ENCODE measurements around the gene ARPP21.

ARPP21 gene

DNA sequence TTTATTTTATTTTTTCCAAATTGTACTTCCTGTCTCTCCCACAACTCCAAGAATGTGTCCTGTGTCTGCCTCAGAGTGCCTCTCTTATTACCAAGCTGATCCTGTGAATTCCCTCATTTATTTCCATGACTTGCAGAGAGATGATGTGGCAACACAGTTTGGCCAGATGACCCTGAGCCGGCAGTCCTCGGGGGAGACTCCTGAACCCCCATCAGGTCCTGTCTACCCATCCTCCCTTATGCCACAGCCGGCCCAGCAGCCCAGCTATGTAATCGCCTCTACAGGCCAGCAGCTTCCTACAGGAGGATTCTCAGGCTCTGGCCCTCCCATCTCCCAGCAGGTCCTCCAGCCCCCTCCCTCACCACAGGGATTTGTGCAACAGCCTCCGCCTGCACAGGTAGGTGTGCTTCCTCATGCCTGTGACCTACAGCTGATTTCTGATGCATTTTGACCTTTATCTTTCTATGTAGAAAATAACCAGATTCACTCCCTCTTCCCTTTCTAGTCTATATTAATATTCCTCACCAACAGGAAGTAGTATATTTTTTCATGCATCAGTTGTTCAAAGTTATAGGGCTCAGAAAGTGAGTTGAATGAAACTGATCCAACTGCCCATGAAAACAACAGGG lies 100.0 kb downstream of the ARPP21 start:
- no peak for DNase-seq

DNA sequence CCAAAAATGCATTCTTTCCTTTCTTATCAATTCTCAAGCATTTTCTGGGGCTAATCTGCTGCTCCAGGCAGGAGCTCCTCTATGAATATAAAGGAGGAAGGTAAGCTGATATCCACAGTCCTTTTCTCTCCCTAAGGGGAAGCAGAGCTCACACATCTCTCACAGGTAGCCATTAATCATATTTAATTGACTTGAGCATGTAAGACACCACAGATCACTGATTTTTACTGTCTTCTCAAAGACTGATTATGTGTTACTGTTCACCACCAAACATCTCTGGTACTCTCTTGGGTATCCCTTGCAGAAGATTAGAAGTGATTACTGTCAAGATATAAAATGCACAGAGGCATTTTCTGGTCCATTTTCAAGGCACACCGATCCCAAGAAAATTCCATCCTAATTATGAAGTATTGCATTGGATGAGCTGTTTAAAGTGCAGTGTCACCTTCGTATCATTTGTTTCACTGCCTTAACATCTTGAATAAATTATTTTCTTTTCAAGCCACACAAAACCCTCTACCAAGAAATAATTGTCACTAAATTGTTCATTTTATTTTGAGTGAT lies 100.7 kb downstream of the ARPP21 start:
- no peak for DNase-seq

DNA sequence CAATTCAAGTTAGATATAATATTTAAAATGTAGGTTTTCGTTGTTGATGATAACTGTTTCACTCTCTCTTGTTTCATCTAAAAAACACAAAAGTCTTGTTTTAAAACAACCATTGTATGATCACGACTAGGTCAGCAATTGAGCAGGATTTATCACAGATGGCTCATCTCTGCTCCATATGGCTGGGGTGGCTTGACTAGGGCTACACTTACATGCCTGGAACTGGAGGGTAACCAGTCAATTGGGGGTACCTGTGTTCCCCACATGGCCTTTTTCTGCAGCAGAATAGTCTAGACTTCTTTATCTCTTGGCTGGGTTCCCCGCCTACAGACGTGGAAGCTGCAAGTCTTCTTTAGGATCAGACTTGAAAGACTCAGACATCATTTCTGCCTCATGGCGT lies 103.9 kb downstream of the ARPP21 start:
- DNase-seq = no peak

DNA sequence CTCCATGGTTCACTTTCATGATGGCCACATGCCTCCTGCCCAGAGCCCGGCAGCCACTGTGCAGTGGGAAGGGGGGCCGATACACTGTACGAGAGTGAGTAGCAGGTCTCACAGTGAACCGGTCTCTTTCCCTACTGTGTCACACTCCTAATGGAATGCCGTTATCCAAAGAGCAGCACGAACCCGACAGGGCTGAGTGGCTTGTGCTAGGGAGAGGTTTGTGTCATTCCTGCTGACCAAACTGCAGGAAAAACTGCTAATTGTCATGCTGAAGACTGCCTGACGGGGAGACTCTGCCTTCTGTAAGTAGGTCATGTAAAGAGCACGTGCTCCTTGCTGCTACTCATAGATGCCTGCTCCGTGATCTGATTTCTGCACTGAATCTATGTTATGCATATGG lies 105.1 kb downstream of the ARPP21 start:
- no peak for DNase-seq

DNA sequence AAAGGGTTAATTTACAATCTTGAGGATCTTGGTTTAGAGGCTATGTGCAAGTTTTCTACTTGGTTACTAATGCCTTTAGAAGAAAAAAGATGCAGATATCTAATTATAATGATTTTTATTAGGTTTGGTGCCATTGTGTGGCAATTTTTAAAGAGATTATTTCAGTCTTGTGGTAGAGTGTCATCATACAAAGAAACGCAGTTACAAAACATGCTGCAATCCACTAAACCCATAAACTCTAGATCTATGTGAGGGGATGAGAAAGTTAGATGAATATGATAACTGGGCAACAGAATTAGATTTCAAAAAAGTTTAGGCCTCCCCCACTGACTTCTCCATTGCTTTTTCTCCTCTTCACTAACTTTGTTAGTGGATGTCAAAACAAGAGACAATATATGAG lies 106.0 kb downstream of the ARPP21 start:
- no peak for DNase-seq

DNA sequence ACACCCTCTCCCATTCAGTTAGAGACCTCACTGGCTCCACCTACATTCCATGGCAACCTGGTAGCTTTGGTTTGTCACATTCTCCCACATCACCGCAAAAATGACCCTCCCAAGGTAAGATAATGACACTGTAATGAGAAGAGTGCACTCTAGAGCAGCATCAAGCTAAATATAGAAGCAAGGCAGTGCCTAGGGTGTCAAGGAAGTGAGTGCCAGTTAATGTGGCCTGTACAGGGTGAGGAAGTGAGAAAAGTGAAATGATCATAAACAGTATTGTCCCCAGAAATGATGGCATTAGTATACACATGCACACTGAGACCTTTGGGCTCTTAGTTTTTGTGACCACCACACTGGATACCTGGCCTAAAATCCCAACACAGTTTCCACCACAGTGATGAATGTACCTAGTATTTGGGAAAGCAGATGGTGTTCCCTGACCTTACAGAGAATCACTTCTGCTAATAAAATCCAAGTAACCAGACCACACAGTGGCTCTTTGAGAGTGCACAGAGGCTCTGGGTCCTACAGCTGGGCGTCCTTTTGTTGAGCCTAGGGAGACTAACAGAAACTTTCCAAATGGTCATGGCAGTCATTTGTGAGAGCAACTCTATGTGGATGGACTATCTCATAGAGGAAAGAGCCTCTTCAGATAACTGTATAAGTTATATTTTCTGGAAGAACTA lies 106.6 kb downstream of the ARPP21 start:
- DNase-seq = no peak

DNA sequence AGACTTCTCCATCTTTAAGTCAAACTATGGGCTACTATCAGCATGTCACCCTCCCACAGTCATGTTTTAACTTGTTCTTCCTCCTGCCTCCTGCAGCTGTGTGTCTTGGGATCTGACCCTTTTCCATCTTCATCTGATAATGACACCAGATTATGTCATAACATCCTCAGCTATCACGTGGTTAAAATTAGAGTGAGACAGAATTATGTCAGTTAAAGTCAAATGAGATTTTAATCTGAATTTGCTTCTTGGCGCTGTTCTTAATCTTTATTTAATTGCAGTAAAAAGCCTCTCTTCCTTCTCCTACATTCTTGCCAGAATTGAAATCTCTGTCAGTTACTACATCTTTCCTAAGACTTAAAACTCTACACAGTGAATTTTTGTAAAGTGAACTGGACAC lies 107.2 kb downstream of the ARPP21 start:
- no peak for DNase-seq

DNA sequence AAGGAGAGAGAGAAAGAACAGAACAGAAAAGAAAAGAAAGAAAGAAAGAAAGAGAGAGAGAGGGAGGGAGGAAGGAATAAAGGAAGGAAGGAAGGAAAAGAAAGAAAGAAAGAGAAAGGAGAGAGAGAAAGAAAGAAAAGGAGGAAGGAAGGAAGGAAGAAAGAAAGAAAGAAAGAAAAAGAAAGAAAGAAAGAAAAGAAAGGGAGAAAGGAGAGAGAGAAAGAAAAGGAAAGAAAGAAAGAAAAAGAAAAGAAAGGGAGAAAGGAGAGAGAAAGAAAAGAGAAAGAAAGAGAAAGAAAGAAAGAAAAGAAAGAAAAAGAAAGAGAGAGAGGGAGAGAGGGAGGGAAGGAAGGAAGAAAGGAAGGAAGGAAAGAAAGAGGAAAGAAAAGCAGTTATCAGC lies 108.8 kb downstream of the ARPP21 start:
- DNase-seq = no peak

DNA sequence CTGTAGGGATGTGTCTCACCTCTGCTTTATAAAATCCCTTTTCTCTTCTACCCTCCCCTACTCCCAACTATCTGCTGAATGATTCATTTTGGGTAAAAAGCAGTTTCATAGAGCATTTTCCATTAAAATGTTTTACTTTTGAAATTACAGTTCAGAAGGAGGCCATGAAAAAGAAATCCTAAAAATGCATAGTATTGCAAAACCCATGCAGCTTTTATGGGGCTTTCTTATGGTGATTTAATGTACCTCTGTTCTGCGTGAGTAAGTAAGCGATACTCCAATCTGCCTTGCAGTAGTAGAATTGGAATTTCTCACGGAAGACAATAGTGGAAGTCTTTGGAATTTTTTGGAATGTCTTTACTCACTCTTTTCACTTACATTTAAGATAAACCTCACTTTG lies 111.9 kb downstream of the ARPP21 start:
- DNase-seq = no peak

DNA sequence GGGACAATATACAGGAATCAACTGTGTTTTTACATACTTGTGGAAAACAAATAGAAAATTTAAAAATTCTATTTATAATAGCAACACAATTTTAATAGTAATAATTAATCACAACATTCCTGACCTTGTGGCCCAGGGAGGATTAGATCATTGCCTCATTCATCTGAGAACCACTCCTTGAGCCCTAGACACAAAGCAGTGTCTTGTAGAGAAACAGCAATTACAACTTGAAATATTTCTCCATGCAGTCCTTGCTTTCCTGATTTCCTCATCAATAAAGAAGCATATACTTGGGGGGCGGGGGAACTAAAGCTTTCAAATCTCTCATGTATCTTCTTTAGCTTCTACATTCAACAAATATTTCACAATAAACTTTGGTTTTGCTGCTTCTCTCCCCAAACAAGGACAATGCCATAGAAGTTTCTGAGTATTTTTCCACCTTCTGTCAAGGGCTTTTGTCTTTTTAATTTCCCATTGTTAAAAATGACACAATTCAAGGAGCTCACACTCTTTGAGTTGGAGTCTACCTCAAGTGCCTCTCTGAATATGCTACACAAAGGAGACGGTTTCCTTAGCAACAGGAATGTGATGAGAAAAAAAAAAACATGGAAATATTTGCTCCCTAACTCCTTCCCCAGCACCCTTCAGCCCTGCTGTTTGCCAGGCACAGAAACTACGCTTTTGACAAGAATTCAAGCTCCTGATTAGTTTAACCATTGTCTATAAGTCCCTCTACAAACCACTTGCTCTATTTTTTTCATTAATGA lies 118.8 kb downstream of the ARPP21 start:
- no peak for DNase-seq

DNA sequence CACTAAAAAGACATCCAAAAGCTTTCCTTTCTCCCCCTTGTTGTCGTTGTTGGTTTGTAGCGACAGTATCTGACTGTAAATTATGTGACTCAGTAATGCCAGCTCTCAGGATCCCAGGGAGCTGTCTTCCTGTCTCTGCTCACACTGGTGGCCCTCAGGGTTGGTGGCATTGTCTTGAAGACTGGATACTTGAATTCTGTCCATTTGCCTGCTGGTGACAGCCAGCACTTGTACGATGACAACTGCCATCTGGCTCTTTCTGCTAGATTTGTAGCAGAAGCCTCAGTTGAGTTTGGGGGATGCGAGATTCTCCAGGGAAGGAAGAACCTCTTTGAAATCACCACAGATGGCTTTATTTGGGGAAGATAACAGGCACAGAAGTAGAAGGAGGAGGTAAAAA lies 120.8 kb downstream of the ARPP21 start:
- no peak for DNase-seq

DNA sequence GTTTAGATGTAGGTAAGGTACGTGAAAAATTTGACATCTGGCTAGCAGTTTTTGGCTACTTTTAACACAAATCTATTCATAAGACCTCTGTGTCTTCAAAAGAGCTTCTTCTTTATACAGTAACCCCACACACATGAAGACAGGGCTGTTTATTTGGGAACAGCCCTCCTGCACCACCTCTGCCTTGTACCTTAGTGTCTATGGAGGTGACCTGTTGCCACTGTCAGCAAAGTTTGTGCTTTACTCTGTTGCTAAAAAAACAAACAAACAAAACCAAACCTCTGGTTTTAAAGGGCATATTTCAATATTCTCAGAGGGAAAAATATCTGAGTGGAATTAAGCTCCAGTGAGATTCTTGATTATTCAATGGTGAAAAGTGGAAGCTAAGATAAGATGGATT lies 122.0 kb downstream of the ARPP21 start:
- DNase-seq = no peak

DNA sequence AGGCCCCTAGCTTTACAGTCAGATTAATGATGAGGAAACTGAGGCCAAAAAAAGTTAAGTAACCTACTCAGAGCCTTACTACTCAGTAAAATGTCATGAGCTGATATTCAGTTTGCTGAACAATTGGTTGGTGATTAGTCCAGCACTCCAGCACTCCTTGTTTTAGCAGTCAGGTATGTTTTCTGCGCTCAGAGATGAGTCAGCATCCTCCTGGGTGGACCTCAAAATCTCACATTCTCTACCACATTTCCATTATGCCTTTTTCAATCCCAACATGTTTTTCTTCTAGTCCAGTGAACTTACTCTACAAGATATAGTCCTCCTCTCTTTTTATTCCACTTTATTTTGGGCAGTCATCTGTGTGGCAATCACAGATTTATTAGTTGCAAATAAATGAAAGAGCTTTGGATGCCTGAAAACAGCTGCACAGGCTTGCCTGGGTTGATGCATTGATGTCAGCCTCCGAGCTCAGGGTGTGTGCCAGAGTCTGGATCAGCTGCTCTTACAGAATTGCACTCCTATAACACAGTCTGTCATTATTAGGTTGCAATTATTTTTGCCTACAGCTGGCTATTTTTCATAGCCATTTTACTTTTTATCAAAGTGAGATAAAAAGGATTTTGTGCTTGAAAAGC lies 133.2 kb downstream of the ARPP21 start:
- DNase-seq = peak; percentile 63

DNA sequence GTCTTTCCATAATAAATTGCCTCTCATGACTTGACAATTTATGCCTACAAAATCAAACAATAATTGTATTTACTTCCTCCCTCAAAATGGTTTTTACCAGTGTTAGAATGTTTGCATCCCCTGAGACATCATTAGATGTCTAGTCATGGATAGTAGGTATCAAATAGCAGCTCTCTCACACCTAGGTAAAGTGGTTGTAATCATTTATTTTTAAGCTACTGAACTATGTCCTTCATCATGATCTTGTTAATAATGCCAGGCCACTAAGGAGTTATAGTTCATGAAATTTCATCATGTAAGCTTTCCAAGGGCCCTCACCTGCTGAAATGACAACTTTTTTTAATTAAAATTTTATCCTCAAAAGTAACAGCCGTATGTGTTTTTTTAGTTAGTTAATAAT lies 134.1 kb downstream of the ARPP21 start:
- DNase-seq = no peak

DNA sequence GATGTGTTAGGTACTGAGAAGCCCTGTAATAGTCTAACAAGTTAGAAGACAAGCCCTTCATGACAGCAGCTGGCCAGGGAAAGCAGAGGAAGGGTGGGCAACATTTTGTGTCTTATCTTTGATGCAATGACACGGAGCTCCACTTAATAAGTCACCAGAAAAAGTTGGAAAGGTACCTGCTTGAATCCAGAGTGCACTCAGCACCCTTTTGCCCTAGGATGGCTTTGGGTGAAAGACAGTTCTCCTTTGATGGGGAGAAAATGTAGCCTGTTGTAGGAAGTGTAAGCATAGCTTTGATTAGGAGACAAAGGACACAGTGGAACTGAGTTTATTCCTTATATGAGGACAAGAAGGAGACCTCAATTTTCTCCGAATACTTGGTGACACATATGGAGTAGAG lies 137.0 kb downstream of the ARPP21 start:
- no peak for DNase-seq

DNA sequence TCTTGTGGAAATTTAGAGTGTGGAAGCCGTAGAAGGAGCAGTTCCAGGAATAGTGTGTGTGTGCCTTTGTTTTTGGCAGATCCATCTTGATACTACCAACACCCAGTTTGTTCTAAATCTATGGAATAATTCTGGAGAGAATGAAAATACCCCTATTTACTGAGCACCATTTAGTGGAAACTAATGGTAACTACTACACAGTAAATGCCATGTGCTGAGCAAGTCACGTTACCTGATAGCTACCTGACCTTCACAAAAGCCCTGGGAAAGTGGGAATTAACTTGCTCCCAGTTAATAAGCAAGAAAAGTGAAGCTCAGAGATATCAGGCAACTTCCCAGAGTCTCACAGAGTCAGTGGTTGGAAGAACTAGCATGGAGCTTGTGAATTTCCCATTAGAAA lies 137.7 kb downstream of the ARPP21 start:
- DNase-seq = no peak

DNA sequence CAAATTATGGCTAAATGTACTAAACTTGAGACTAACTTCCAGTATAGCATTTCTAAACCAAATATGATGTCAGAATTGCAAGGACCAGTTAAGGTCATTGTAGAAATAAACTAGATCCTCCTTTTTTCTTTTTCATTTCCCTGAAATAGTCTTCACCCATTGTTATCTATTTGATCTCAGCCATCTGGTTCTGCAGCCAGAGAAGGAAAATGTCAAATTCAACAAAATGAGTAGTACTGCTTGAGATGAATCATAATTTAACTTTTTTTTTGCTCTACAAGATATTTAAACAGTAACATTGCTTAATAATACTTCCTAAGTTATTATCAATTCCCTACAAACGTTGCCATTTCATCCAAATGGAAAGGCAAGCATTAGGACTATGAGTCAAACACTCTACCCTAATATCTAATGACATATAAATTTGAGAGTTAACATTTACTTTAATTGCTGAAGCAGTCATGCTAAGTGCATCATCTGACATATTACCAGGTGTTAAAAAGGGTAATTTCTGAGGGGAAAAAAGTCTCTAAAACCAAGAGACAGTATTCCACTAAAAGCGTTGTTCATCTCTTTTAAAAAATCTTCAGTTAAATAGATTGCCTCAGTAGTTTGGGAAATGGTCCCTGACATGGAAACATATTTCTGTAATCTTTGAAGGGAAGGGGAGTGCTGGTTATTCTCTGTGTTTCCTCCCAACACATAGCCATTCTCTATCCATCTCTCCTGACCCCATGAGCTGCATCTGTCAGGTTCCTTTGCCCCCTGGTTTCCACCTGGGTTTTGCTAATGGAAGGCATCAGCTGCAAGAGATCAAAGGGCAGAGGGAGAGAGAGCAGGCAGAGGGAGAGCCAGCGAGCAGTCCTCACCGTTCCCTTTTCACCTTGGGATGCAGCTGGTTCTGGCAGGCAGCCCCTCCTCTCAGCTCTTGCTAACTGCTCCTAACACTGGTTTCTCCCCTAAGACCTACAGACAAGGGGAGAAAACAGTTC lies 138.5 kb downstream of the ARPP21 start:
- no peak for DNase-seq

DNA sequence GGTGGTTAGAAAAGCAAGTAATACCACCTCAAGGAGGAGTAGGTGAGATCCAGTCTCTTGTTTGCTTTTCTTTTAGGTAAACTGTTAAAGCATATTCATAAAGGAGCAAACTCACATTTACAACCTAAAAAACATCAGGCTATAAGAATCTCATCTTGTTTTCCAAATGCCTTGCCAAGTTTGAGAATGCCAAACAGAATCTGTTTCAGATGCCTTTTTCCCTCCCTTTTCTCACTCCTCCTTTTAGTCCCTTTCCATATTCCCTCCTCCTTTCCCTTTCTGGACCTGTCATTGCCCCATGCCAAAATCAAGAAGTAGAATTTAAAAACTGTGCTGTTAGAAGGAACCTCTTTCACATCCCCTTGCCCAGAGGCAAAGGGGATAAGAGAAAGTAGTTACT lies 140.3 kb downstream of the ARPP21 start:
- no peak for DNase-seq

DNA sequence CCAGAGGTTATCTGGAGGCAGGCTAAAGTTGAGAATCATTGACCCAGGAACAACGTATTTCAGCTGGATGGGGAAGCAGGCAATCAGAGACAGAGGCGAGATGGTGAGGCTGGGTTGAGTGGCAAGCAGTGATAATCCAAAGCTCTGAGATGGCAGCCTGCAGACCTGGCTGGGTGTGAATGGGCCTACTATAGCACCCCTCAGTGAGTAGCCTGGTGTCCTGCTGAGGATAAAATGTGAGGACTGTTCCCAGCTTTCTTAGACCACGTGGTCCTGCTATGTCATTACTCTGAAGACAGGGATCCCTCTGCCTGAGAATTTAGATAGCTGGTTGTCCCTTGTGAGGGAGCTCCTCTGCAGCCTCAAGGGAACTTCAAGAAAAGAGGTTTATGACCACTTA lies 141.5 kb downstream of the ARPP21 start:
- DNase-seq = no peak

DNA sequence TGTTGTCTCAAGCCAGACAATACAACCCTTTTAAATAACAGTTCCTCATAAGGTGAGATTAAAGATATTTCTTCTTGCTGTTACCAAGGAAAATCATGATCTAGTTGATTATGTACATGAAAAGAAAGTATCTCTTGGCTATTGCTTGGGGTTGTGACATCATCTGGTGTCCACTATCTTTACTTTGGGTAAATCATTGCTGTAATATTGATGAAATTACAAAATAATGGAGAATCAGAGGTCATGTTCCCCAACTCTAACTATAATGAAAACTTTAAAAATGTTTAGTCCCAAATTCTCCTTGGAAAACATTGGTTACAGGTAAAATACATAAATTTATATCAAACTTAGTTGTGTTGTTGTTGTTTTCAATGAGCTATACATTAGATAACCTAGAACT lies 142.2 kb downstream of the ARPP21 start:
- DNase-seq = no peak

DNA sequence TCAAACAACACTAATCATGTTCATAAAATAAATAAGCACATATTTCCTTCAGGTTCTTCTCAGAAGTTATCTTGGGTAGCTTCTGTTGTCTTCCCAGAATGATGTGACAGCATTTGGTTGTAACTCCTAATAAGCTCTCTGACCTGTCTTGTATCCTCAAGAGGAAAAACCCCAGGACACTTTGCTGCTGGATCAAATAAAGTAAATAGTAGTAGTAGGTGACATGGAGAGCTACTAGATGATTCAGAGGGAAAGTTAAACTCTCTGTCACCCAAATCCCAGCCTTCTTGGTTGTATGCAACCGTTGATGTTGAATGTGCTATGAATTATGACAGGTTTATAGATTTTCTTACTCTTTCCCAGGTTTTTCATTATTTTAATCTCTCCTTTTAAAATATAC lies 143.0 kb downstream of the ARPP21 start:
- DNase-seq = no peak

DNA sequence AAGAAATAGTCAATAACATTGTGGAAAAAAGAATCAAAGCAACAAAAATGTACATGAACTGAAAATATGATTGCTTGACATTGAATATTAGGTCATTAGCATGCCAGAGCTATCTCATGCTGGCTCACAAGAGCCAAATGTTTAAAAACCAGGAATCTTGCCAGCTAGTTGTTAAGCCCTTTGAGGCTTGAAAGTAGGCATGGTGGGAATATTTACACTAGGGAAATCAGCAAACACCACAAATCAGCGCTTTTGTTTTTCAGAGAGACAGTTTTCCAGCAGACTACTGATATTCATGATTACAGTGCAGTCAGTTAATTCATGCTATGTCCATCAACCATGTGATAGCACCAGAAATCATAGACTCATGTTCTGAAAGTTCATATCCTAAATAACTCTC lies 144.8 kb downstream of the ARPP21 start:
- no peak for DNase-seq
